PC-9 (cell line): ENCODE measurements around the gene GARNL3.

Experiments used
- CTCF ChIP-seq: fragments of 200-600 bp; sonication (generic); conservative IDR thresholded peaks from 2 replicates; pipeline ENCODE4 v1.6.1; 2017; ENCODE audit warnings: mixed run types, antibody characterized with exemption, mild to moderate bottlenecking, moderate library complexity
- EZH2 ChIP-seq: fragments of 200-600 bp; sonication (generic); IDR thresholded peaks from 2 replicates; pipeline ENCODE4 v1.8.0; 2017; ENCODE audit warnings: antibody characterized with exemption, low read depth

GRCh38 chr9:127403507-127404192, 139.1 kb downstream of the GARNL3 start:
- TF ChIP-seq CTCF: no peak
- no peak for TF ChIP-seq EZH2
